Smooth muscle cell (in vitro differentiated cells): Measurements from ENCODE around the gene PLEKHG2. TPM values are rescaled to one million over a fixed set of nuclear protein-coding genes. Genes with fewer than 3 reads are reported as not detected.

ENCODE experiments used
- DNase-seq: peaks from one replicate; lab custom pipeline; 2025; ENCODE audit not compliant: unreplicated experiment; lab: John Stamatoyannopoulos, UW
- H2AFZ ChIP-seq: fragments of 200-600 bp; sonication (generic); 2 replicates; pipeline ENCODE4 v1.6.0; 2016; ENCODE audit warnings: antibody characterized with exemption, low read depth, mild to moderate bottlenecking
- H3F3A ChIP-seq: fragments of 200-600 bp; sonication (generic); 2 replicates; pipeline ENCODE4 v1.6.0; 2017; ENCODE audit warnings: antibody characterized with exemption, low read depth
- H3K27ac ChIP-seq: fragments of 200-600 bp; sonication (generic); 2 replicates; pipeline ENCODE4 v1.5.1; 2016; ENCODE audit warnings: low read depth, mild to moderate bottlenecking
- H3K27me3 ChIP-seq: fragments of 200-600 bp; sonication (generic); 2 replicates; pipeline ENCODE4 v1.6.1; 2016; ENCODE audit warnings: low read depth, mild to moderate bottlenecking
- H3K36me3 ChIP-seq: fragments of 200-600 bp; sonication (generic); 2 replicates; pipeline ENCODE4 v1.5.1; 2016; ENCODE audit warnings: low read depth
- H3K4me1 ChIP-seq: fragments of 200-600 bp; sonication (generic); 2 replicates; pipeline ENCODE4 v1.5.1; 2016; ENCODE audit warnings: low read depth
- H3K4me2 ChIP-seq: fragments of 200-600 bp; sonication (generic); 2 replicates; pipeline ENCODE4 v1.6.0; 2016; ENCODE audit warnings: mild to moderate bottlenecking
- H3K4me3 ChIP-seq: fragments of 200-600 bp; sonication (generic); 2 replicates; pipeline ENCODE4 v1.5.1; 2016; ENCODE audit warnings: mild to moderate bottlenecking
- H3K79me2 ChIP-seq: fragments of 200-600 bp; sonication (generic); 2 replicates; pipeline ENCODE4 v1.6.0; 2016; ENCODE audit warnings: low read depth, mild to moderate bottlenecking
- H3K9ac ChIP-seq: fragments of 200-600 bp; sonication (generic); 2 replicates; pipeline ENCODE4 v1.6.0; 2016; ENCODE audit warnings: low read depth
- H3K9me3 ChIP-seq: fragments of 200-600 bp; sonication (generic); replicated peaks from 2 replicates; pipeline ENCODE4 v1.5.1; 2016; ENCODE audit warnings: low read depth
- H4K20me1 ChIP-seq: fragments of 200-600 bp; sonication (generic); 2 replicates; pipeline ENCODE4 v1.6.0; 2016; ENCODE audit warnings: low read depth
- WGBS: methylation state at CpG from one replicate; pipeline ENCODE4 v1.1.7; 2016; ENCODE audit warnings: low lambda C conversion rate; 5-methylcytosine and 5-hydroxymethylcytosine counted together
- polyA plus RNA-seq: library from polyadenylated mRNA; unstranded; fragments of >200 nt; fragmentation: Nextera tagmentation; extraction: Ambion mirVana; gene quantifications from 2 replicates; pipeline ENCODE4 v1.2.1, GENCODE V29; 2016
- total RNA-seq: library from RNA; depleted of rRNA; stranded (reverse); fragments of >200 nt; gene quantifications from 2 replicates; pipeline ENCODE4 v1.2.3, GENCODE V29; 2014
- TF ChIP-seq, protein P1 (sequence below): fragments of 200-600 bp; sonication (generic); IDR thresholded peaks from 2 replicates; pipeline ENCODE4 v1.5.1; 2017; ENCODE audit warnings: borderline replicate concordance, mild to moderate bottlenecking, antibody characterized with exemption; ENCODE audit not compliant: insufficient read depth, poor library complexity, severe bottlenecking

The PLEKHG2 gene
- total and polyA plus RNA-seq, 2 experiments from 2014 or later: 33.0 to 42.2 TPM

DNA sequence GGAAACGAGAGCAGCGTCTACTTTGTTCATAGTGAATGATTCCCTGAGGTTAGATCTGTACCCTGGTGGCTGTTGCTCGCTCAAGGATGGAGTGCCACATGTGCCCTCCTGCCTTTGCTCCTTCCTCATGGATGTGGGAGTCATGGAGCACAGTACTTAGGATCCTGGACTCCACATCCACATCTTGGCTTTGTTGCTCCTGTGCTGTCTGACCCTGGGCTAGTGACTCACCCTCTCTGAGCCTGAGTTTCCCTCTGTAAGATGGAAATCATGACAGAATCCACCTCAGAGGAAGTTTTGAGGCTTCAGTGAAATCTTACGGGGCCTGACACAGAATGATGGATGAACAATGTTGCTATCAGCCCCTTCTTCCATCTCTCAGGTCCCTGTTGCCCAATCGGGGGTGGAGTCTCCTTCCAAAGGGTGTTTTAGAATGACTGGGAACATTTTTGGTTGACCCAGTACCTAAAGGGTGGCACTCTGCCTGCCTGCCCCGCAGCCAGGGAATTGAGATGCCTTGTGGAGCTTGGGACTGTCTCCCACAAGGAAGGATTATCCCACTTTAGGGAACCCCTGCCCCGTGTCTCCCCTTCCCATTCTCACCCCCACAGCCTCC lies 58.4 kb downstream of the PLEKHG2 start:
- Histone ChIP-seq H2AFZ (no peak overlapping the region), H3K9ac (no peak overlapping the region), H3K4me1 (no peaks in the 10 kb centered on the region), H3K36me3 (no peaks in the 10 kb centered on the region), H3K9me3 (no peaks in the 10 kb centered on the region), H4K20me1 (peaks cover 21% of the 10 kb centered on the region), H3K79me2 (no peaks in the 10 kb centered on the region), H3K4me3 (no peak overlapping the region), H3F3A (peaks cover 5% of the 10 kb centered on the region), H3K27me3 (no peaks in the 10 kb centered on the region), H3K4me2 (no peak overlapping the region), H3K27ac (no peak overlapping the region)
- TF ChIP-seq, protein P1, sequence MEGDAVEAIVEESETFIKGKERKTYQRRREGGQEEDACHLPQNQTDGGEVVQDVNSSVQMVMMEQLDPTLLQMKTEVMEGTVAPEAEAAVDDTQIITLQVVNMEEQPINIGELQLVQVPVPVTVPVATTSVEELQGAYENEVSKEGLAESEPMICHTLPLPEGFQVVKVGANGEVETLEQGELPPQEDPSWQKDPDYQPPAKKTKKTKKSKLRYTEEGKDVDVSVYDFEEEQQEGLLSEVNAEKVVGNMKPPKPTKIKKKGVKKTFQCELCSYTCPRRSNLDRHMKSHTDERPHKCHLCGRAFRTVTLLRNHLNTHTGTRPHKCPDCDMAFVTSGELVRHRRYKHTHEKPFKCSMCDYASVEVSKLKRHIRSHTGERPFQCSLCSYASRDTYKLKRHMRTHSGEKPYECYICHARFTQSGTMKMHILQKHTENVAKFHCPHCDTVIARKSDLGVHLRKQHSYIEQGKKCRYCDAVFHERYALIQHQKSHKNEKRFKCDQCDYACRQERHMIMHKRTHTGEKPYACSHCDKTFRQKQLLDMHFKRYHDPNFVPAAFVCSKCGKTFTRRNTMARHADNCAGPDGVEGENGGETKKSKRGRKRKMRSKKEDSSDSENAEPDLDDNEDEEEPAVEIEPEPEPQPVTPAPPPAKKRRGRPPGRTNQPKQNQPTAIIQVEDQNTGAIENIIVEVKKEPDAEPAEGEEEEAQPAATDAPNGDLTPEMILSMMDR: no peak
- DNase-seq: no peak
- 79% methylated on average over 7 of the region's 7 CpGs for WGBS

DNA sequence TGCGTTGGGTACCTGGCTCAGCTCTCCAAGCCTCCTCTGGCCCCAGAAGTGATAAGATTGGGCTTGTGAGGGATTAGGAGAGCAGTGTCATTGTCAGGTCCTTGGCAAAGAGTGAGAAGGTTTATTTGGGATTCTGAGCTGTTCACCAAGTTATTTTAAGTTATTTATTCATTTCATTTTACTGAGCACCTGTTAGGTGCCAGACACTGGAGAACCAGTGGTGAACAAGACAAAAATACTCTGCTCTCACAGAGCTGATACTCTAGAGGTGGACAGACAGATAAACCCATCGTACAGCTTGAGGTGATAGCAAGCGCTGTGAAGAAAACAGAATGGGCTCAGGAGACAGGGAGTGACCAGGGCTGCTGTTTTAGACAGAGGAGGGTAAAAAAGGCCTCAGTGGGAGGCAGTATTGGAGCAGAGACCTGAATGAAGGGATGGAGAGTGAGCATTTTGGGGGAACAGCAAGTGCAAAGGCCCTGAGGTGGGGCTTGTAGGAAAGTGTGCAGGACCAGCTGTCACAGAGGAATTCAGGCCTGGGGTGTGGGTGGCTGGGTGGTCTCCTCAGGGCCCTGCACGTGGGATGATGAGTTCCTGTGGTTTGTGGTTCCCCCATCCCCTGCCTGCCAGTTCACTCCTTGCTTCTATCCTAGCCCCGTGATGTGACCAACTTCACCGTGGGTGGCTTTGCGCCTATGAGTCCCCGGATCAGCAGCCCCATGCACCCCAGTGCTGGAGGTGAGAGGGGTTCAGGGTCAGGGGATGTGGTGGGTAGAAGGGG lies 59.5 kb downstream of the PLEKHG2 start:
- TF ChIP-seq, protein P1: no peak
- H3K4me2 ChIP-seq: no peak overlapping the region
- H3K36me3 ChIP-seq: no peaks in the 10 kb centered on the region
- H3K9me3 ChIP-seq: no peaks in the 10 kb centered on the region
- no peak overlapping the region for H3K27ac ChIP-seq
- H3K4me3 ChIP-seq: no peak overlapping the region
- H3K79me2 ChIP-seq: no peaks in the 10 kb centered on the region
- H3K27me3 ChIP-seq: no peaks in the 10 kb centered on the region
- no peak overlapping the region for H2AFZ ChIP-seq
- H3K9ac ChIP-seq: no peak overlapping the region
- peaks cover 5% of the 10 kb centered on the region for H3F3A ChIP-seq
- H3K4me1 ChIP-seq: no peaks in the 10 kb centered on the region
- DNase-seq: no peak
- peaks cover 12% of the 10 kb centered on the region for H4K20me1 ChIP-seq
- 83% methylated on average over 8 of the region's 8 CpGs for WGBS

DNA sequence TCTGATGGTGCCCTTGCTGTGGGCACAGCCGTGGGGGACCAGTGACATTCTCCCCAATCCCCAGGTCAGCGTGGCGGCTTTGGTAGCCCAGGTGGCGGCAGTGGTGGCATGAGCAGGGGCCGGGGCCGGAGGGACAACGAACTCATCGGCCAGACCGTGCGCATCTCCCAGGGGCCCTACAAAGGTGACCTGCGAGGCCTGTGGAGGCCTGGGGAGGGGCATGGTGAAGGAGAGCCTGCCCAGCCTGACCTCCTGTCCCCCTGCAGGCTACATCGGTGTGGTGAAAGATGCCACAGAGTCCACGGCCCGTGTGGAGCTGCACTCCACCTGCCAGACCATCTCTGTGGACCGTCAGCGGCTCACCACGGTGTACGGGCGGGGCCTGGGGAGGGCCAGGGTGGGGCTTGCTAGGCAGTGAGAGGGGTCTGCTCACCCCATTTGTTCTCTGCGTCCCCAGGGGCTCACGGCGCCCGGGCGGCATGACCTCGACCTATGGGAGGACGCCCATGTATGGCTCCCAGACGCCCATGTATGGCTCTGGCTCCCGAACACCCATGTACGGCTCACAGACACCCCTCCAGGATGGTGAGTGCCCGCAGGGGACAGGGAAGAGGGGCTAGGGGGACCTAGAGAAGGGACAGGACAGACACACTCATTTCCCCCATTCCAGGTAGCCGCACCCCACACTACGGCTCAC lies 60.4 kb downstream of the PLEKHG2 start:
- H3K36me3 ChIP-seq: no peaks in the 10 kb centered on the region
- no peak for DNase-seq
- H3K4me2 ChIP-seq: no peak overlapping the region
- H3K4me3 ChIP-seq: no peak overlapping the region
- H4K20me1 ChIP-seq: peaks cover 12% of the 10 kb centered on the region
- H3K4me1 ChIP-seq: no peaks in the 10 kb centered on the region
- TF ChIP-seq, protein P1: no peak
- no peaks in the 10 kb centered on the region for H3K79me2 ChIP-seq
- H3K27ac ChIP-seq: no peak overlapping the region
- H2AFZ ChIP-seq: no peak overlapping the region
- no peaks in the 10 kb centered on the region for H3K9me3 ChIP-seq
- 96% methylated on average over 30 of the region's 32 CpGs for WGBS
- no peak overlapping the region for H3K9ac ChIP-seq
- H3K27me3 ChIP-seq: no peaks in the 10 kb centered on the region
- peaks cover 5% of the 10 kb centered on the region for H3F3A ChIP-seq
